A549 (cell line): ENCODE results near the gene MRPL58. TPM values are rescaled to one million over a fixed set of nuclear protein-coding genes. Genes with fewer than 3 reads are reported as not detected.

Experiments
- ATAC-seq, 2 experiments: fragments of 200-7000 bp in 1 of 2; fragments of >200 bp in 1 of 2; cut with Nextera tagmentation in 1 of 2; cut with Tn5 transposase in 1 of 2; 3 replicates each; pipeline versions ENCODE4 v1.8.0 to v1.9.1; 2018 to 2020; ENCODE audit warnings: mild to moderate bottlenecking in 1 of 2, moderate library complexity in 1 of 2
- CTCF ChIA-PET: fragments of 300-600 bp; sonication (Branson Sonifier 250); formaldehyde crosslinking; extraction: SDS; loops from one replicate; lab custom pipeline; 2021; ENCODE audit warnings: antibody characterized with exemption, inconsistent platforms; lab: Yijun Ruan, JAX
- POLR2A ChIA-PET: fragments of 350-600 bp; formaldehyde crosslinking; extraction: SDS; loops from one replicate; lab custom pipeline; 2021; ENCODE audit warnings: antibody characterized with exemption, inconsistent platforms; lab: Yijun Ruan, JAX
- DNase-seq, 2 experiments: peaks; one replicate each; pipeline versions ENCODE4 v3.0.0 to v3.0.0-alpha.2; 2011 to 2016; ENCODE audit warnings: low read depth in 1 of 2, low spot score in 1 of 2
- FAIRE-seq: peaks from 2 replicates; lab custom pipeline; 2011; peaks lifted over from hg19 to GRCh38; lab: Jason Lieb, UNC
- H3K27ac ChIP-seq, 2 experiments: fragments of >200 bp; sonication (Bioruptor Twin); formaldehyde crosslinking; 3 replicates each; pipeline ENCODE4 v1.5.1; 2016 to 2017
- H3K4me1 ChIP-seq: fragments of >200 bp; sonication (Bioruptor Twin); formaldehyde crosslinking; 3 replicates; pipeline ENCODE4 v1.6.1; 2016
- H3K4me2 ChIP-seq: fragments of >200 bp; sonication (Bioruptor Twin); formaldehyde crosslinking; 3 replicates; pipeline ENCODE4 v1.6.1; 2016
- H3K4me3 ChIP-seq: fragments of >200 bp; sonication (Bioruptor Twin); formaldehyde crosslinking; 3 replicates; pipeline ENCODE4 v1.5.1; 2016
- H3K9me3 ChIP-seq: fragments of >200 bp; sonication (Bioruptor Twin); formaldehyde crosslinking; 3 replicates; pipeline ENCODE4 v1.6.1; 2016
- BCL3 ChIP-seq: fragments of >200 bp; sonication (Bioruptor Twin); formaldehyde crosslinking; IDR thresholded peaks from 3 replicates; pipeline ENCODE4 v1.6.1; 2016
- CEBPB ChIP-seq, 2 experiments: fragments of >200 bp in 1 of 2; sonication (Bioruptor Twin) in 1 of 2; formaldehyde crosslinking in 1 of 2; IDR thresholded peaks; 2 replicates each; pipeline ENCODE4 v1.6.1; 2012 to 2016
- CHD2 ChIP-seq: fragments of 150-350 bp; IDR thresholded peaks from 2 replicates; pipeline ENCODE4 v1.6.1; 2014; ENCODE audit warnings: low read length; ENCODE audit not compliant: partially characterized antibody
- E2F6 ChIP-seq: IDR thresholded peaks from 2 replicates; pipeline ENCODE4 v1.6.1; 2012; ENCODE audit warnings: low read depth, borderline replicate concordance
- EHMT2 ChIP-seq: fragments of 200-600 bp; sonication (generic); IDR thresholded peaks from 2 replicates; pipeline ENCODE4 v1.6.1; 2016; ENCODE audit warnings: antibody characterized with exemption, low read depth, mild to moderate bottlenecking, moderate library complexity
- ELK1 ChIP-seq: fragments of 150-350 bp; IDR thresholded peaks from 2 replicates; pipeline ENCODE4 v1.6.1; 2014; ENCODE audit warnings: low read depth, mild to moderate bottlenecking, low read length
- MAFK ChIP-seq: fragments of 450-650 bp; IDR thresholded peaks from 2 replicates; pipeline ENCODE4 v1.6.1; 2014; ENCODE audit not compliant: partially characterized antibody
- NPAS2 ChIP-seq: fragments of 250-450 bp; sonication (Bioruptor Pico); IDR thresholded peaks from 2 replicates; pipeline ENCODE4 v1.8.0; 2022; ENCODE audit warnings: mild to moderate bottlenecking, moderate library complexity, borderline replicate concordance
- REST ChIP-seq: fragments of 200-600 bp; sonication (generic); IDR thresholded peaks from 2 replicates; pipeline ENCODE4 v1.6.1; 2016; ENCODE audit warnings: antibody characterized with exemption, mild to moderate bottlenecking, moderate library complexity
- TP53 ChIP-seq: fragments of 250-450 bp; sonication (Bioruptor Pico); IDR thresholded peaks from 2 replicates; pipeline ENCODE4 v1.5.0; 2021; ENCODE audit warnings: mild to moderate bottlenecking, moderate library complexity
- WGBS: methylation state at CpG from one replicate; pipeline ENCODE4 v1.1.6; 2017; ENCODE audit errors: missing lambda C conversion rate; 5-methylcytosine and 5-hydroxymethylcytosine counted together
- polyA plus RNA-seq, 4 experiments: library from polyadenylated mRNA; depleted of rRNA in 3 of 4; stranded (reverse); fragments of >200 nt; fragmentation: RNase III in 1 of 4; extraction: RNeasy Plus Mini Kit Qiagen cat#74134 plus additional on column Dnase treatment in 1 of 4; gene quantifications; 2 replicates in 3 of 4; 3 replicates in 1 of 4; pipeline ENCODE4 v1.2.3, GENCODE V29; 2011 to 2017

Gene MRPL58
- polyA plus RNA-seq, 2 of the 4 experiments (the other 2 are of a cell fraction) = 89.4 to 127 TPM

- FAIRE-seq (no peak), ATAC-seq (peak in 1 of 2 experiments; percentile 27; a peak in 3 of 6 replicates)
- H3K4me1 ChIP-seq = peaks cover 16% of the 10 kb centered on the region
- no peaks in the 10 kb centered on the region for H3K9me3 ChIP-seq
- WGBS = 4% methylated on average over 15 of the region's 38 CpGs
- TF ChIP-seq EHMT2 (no peak), BCL3 (no peak; the same call in 2 of the 3 replicates), CEBPB (IDR thresholded peaks at IDR 0.05) (no peak), NPAS2 (CRISPR knock-in tag) (no peak), MAFK (no peak), ELK1 (no peak), TP53 (CRISPR knock-in tag) (no peak), E2F6 (no peak), REST (no peak)
- TF ChIP-seq, all 56 proteins: peak for 0
- Histone ChIP-seq H3K4me3 (peak overlapping the region; percentile 94), H3K27ac (peak overlapping the region; percentile 93 to 97), H3K4me2 (peak overlapping the region; percentile 97)
- DNase-seq = no peak
- ChIA-PET CTCF (interaction anchor here (0.9 to 81.8 kb wide), 7 partner anchors 12 to 154 kb away, joined by 4 to 3429 read pairs (median 14); partner anchors contain the start of genes ARMC7, NT5C and SLC16A5), POLR2A (interaction anchor here (0.6 to 2.7 kb wide), 8 partner anchors 11 to 58 kb away, joined by 3 to 21 read pairs (median 5); partner anchors contain the start of genes MRPL58 and SLC16A5)
These were observed 35.1 kb downstream of the MRPL58 start for GRCh38 chr17:75047398-75048098.

- ChIA-PET POLR2A (interaction anchor here (0.6 to 2.7 kb wide), 3 partner anchors 12 to 216 kb away, joined by 5 to 21 read pairs (median 5); no protein-coding TSS in a partner anchor), CTCF (interaction anchor here (0.7 to 81.8 kb wide), 9 partner anchors 8 to 153 kb away, joined by 3 to 3429 read pairs (median 13); partner anchors contain the start of genes ARMC7 and NT5C)
- TF ChIP-seq CEBPB (IDR thresholded peaks at IDR 0.05) (0 out of 4 replicates have a peak, but pooled peaks of 1 of the 2 experiments have one; percentile 33), CHD2 (no peak), NPAS2 (CRISPR knock-in tag) (no peak)
- DNase-seq = no peak
- peak overlapping the region; percentile 97 for H3K4me2 ChIP-seq
- H3K4me3 ChIP-seq = peak overlapping the region; percentile 94
- 57% methylated on average over 5 of the region's 5 CpGs for WGBS
- FAIRE-seq = no peak
- ATAC-seq = no peak
- peaks cover 16% of the 10 kb centered on the region for H3K4me1 ChIP-seq
- H3K9me3 ChIP-seq = no peaks in the 10 kb centered on the region
- H3K27ac ChIP-seq = peak overlapping the region; percentile 93 to 97
These were observed 35.9 kb downstream of the MRPL58 start for GRCh38 chr17:75048249-75048878.
